ENCODE measurements around the gene HK3.

HK3 gene

GRCh38 chr5:176865964-176866363 lies 33.2 kb downstream of the HK3 start:
- no peak for DNase-seq

GRCh38 chr5:176864755-176865154 lies 34.4 kb downstream of the HK3 start:
- DNase-seq: no peak

GRCh38 chr5:176863765-176864098 lies 35.4 kb downstream of the HK3 start:
- DNase-seq: no peak

- no peak for DNase-seq
Measured at GRCh38 chr5:176863041-176863764, 35.9 kb downstream of the HK3 start.

GRCh38 chr5:176862330-176862995 lies 36.7 kb downstream of the HK3 start:
- no peak for DNase-seq

GRCh38 chr5:176861276-176861675 lies 37.9 kb downstream of the HK3 start:
- DNase-seq: no peak

- no peak for DNase-seq
Measured at GRCh38 chr5:176860381-176860780, 38.8 kb downstream of the HK3 start.

GRCh38 chr5:176859916-176860315 lies 39.2 kb downstream of the HK3 start:
- no peak for DNase-seq

- no peak for DNase-seq
Measured at GRCh38 chr5:176857894-176858273, 41.3 kb downstream of the HK3 start.

- DNase-seq: no peak
Measured at GRCh38 chr5:176857216-176857893, 41.8 kb downstream of the HK3 start.

GRCh38 chr5:176856746-176857145 lies 42.4 kb downstream of the HK3 start:
- DNase-seq: no peak

GRCh38 chr5:176855598-176855997 lies 43.5 kb downstream of the HK3 start:
- no peak for DNase-seq

GRCh38 chr5:176854164-176854563 lies 45.0 kb downstream of the HK3 start:
- DNase-seq: no peak

- DNase-seq: no peak
Measured at GRCh38 chr5:176853151-176853778, 45.9 kb downstream of the HK3 start.

GRCh38 chr5:176851871-176852658 lies 47.1 kb downstream of the HK3 start:
- no peak for DNase-seq

- no peak for DNase-seq
Measured at GRCh38 chr5:176851380-176851779, 47.8 kb downstream of the HK3 start.

GRCh38 chr5:176850371-176851245 lies 48.5 kb downstream of the HK3 start:
- DNase-seq: no peak

- DNase-seq: no peak
Measured at GRCh38 chr5:176849611-176850227, 49.4 kb downstream of the HK3 start.

GRCh38 chr5:176848651-176849050 lies 50.5 kb downstream of the HK3 start:
- no peak for DNase-seq

GRCh38 chr5:176847726-176848290 lies 51.3 kb downstream of the HK3 start:
- no peak for DNase-seq

GRCh38 chr5:176847148-176847547 lies 52.0 kb downstream of the HK3 start:
- DNase-seq: no peak
